WERI-Rb-1 (cell line): Measurements from ENCODE around the gene TNFRSF14.
A peak's percentile ranks its signal among the peaks of the same experiment; 100 is the strongest.

Experiments
- DNase-seq: peaks from one replicate; pipeline ENCODE4 v3.0.0-alpha.2; 2020
- H3K27ac ChIP-seq: fragments of 250-450 bp; sonication (Bioruptor Pico); 2 replicates; pipeline ENCODE4 v1.5.1; 2020; ENCODE audit warnings: mild to moderate bottlenecking, moderate library complexity
- H3K27me3 ChIP-seq: fragments of 250-450 bp; sonication (Bioruptor Pico); 2 replicates; pipeline ENCODE4 v1.5.1; 2021; ENCODE audit warnings: mild to moderate bottlenecking, low read depth, moderate library complexity; ENCODE audit not compliant: insufficient read depth, severe bottlenecking
- H3K36me3 ChIP-seq: fragments of 250-450 bp; sonication (Bioruptor Pico); 2 replicates; pipeline ENCODE4 v1.5.1; 2020; ENCODE audit warnings: mild to moderate bottlenecking, moderate library complexity
- H3K4me3 ChIP-seq: 2 replicates; pipeline ENCODE4 v1.5.1; 2011; ENCODE audit warnings: low read depth, mild to moderate bottlenecking, control low read depth, low read length
- H3K9me3 ChIP-seq: fragments of 250-450 bp; sonication (Bioruptor Pico); 2 replicates; pipeline ENCODE4 v1.5.1; 2021; ENCODE audit warnings: mild to moderate bottlenecking, moderate library complexity; ENCODE audit not compliant: severe bottlenecking
- CTCF ChIP-seq: IDR thresholded peaks from 2 replicates; pipeline ENCODE4 v1.5.1; 2011; ENCODE audit warnings: low read depth, mild to moderate bottlenecking, control low read depth, inconsistent platforms, low read length

The TNFRSF14 gene

DNA sequence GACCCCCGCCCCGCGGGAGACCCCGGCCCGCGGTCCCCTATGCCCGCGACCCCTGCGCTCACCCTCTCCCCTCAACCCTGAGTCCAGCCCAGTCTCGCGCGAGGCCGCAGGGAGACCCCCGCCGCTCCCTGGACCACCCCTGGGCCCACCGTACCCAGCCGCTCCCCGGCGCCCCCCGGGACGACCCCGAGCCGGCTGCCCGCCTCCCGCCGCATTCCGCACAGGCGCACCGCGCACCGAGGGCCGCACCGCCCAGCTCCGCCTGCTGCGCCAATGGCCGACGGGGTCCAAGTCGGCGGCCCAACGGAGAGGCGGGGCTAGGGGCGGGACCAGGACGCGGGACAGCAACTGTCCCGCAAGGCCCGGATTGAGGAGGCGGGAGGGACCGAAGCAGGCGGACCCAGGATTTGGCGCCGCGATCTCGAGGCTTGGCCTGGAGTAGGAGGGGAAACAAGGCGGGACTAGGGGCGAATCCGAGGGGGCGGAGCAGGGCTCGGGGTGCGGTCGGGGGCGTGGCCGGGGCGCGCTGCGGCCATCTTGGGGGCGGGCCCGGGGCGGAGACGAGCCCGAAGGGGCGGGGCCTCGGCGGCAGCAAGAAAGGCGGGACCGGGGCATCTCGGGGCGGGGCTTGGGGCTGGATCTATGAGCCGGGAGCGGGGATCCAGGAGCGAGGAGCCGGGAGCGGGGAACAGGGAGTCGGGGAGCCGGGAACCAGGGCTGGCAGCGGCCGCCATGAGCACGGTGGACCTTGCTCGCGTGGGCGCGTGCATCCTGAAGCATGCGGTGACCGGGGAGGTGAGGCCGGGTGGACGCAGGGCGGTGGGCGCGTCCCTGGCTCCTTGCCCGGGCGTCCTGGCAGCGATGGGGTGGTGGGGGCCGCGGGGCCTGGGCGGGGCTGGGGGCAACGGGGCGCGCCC is 30.2 kb downstream of the TNFRSF14 start, which contains the start of gene PRXL2B:
Gene PRXL2B (plus strand): TSS at position 624 of the 917 bp plus-strand sequence. CDS start 109 bp downstream, at position 733.
- Histone ChIP-seq H3K27ac (peak within 1 kb of the TSS; percentile 88), H3K4me3 (peak within 1 kb of the TSS; percentile 82), H3K9me3 (no peaks in the 10 kb centered on the region), H3K27me3 (no peaks in the 10 kb centered on the region), H3K36me3 (no peaks in the 10 kb centered on the region)
- no peak for TF ChIP-seq CTCF
- DNase-seq: peak; percentile 99

DNA sequence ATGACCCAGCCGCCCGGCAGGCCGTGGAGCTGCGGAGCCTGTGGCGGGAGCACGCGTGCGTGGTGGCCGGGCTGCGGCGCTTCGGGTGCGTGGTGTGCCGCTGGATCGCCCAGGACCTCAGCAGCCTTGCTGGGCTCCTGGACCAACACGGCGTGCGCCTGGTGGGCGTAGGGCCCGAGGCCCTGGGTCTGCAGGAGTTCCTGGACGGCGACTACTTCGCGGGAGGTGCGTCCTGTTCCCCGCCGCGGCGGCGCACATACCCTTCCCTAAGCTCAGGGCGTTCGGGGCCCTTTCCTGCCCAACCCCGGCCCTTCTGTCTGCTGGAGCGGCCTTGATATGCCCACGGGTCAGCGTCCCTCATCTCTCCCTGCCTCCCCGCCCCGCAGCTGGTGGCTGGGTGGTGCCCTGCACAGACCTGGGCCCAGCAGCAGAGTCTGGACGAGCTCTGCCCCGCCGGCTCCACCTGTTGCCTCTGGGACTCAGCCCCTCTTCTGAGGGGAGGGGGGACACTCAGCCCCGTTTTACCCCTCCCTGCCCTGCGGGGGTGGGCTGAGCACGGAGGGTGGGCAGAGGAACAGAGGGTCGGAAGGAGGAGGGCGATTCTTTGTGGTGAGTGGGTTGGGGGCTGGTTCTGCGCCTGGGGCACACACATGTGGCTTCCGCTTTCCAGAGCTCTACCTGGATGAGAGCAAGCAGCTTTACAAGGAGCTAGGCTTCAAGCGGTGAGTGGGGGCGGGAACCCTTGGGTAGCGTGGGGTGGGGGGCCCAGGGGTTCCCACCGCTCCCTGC is 31.1 kb downstream of the TNFRSF14 start:
- Histone ChIP-seq H3K4me3 (peak overlapping the region; percentile 82), H3K36me3 (no peaks in the 10 kb centered on the region), H3K9me3 (no peaks in the 10 kb centered on the region), H3K27ac (peak overlapping the region; percentile 88), H3K27me3 (no peaks in the 10 kb centered on the region)
- DNase-seq: peak; percentile 24
- no peak for TF ChIP-seq CTCF

GRCh38 chr1:2587860-2588571 is 31.8 kb downstream of the TNFRSF14 start:
- Histone ChIP-seq H3K36me3 (no peaks in the 10 kb centered on the region), H3K4me3 (no peak overlapping the region), H3K27me3 (peaks cover 3% of the 10 kb centered on the region), H3K9me3 (no peaks in the 10 kb centered on the region), H3K27ac (no peak overlapping the region)
- no peak for TF ChIP-seq CTCF
- no peak for DNase-seq

- no peak overlapping the region for H3K4me3 ChIP-seq
- H3K9me3 ChIP-seq: no peaks in the 10 kb centered on the region
- no peak overlapping the region for H3K27ac ChIP-seq
- H3K36me3 ChIP-seq: no peaks in the 10 kb centered on the region
- TF ChIP-seq CTCF: no peak
- H3K27me3 ChIP-seq: peaks cover 12% of the 10 kb centered on the region
- DNase-seq: no peak
Observed at GRCh38 chr1:2588661-2589430, 32.7 kb downstream of the TNFRSF14 start.
